ENCODE data around the gene GLE1. TPM values are rescaled to one million over a fixed set of nuclear protein-coding genes. Genes with fewer than 3 reads are reported as not detected.

The GLE1 gene
- 28.4 and 33.9 TPM in 2 replicates for total RNA-seq (2014; rRNA removed; shearing (Covaris generic))

- DNase-seq (ENCODE audit: low spot score), result peak; percentile 92
Observed at GRCh38 chr9:128504485-128505413, at the start of gene GLE1. TSS of gene GLE1 (plus strand) at chr9:128504719. CDS start at chr9:128504806, 87 bp downstream.

- no peak for DNase-seq (ENCODE audit: low spot score)
Observed at GRCh38 chr9:128454991-128455390, 49.5 kb upstream of the GLE1 start.

- DNase-seq (ENCODE audit: low spot score), result peak; percentile 97
Observed at GRCh38 chr9:128455849-128456612, 48.5 kb upstream of the GLE1 start, which contains the start of gene ODF2. TSS of gene ODF2 (plus strand) at chr9:128456006. CDS start at chr9:128456092, 86 bp downstream.

- peak; percentile 52 for DNase-seq (ENCODE audit: low spot score)
Observed at GRCh38 chr9:128456613-128457061, 47.9 kb upstream of the GLE1 start.

GRCh38 chr9:128457207-128457606 is 47.3 kb upstream of the GLE1 start:
- no peak for DNase-seq (ENCODE audit: low spot score)

GRCh38 chr9:128459011-128459410 is 45.5 kb upstream of the GLE1 start:
- DNase-seq (ENCODE audit: low spot score), result no peak

- DNase-seq (ENCODE audit: low spot score), result no peak
Observed at GRCh38 chr9:128469070-128469469, 35.4 kb upstream of the GLE1 start.

- no peak for DNase-seq (ENCODE audit: low spot score)
Observed at GRCh38 chr9:128470560-128470959, 34.0 kb upstream of the GLE1 start.

GRCh38 chr9:128473104-128473503 is 31.4 kb upstream of the GLE1 start:
- DNase-seq (ENCODE audit: low spot score), result no peak

- DNase-seq (ENCODE audit: low spot score), result no peak
Observed at GRCh38 chr9:128475867-128476266, 28.7 kb upstream of the GLE1 start.

GRCh38 chr9:128479262-128479661 is 25.3 kb upstream of the GLE1 start:
- no peak for DNase-seq (ENCODE audit: low spot score)

- no peak for DNase-seq (ENCODE audit: low spot score)
Observed at GRCh38 chr9:128481561-128481960, 23.0 kb upstream of the GLE1 start.

- DNase-seq (ENCODE audit: low spot score), result no peak
Observed at GRCh38 chr9:128482186-128482585, 22.3 kb upstream of the GLE1 start.

- no peak for DNase-seq (ENCODE audit: low spot score)
Observed at GRCh38 chr9:128484686-128485413, 19.7 kb upstream of the GLE1 start.

GRCh38 chr9:128485414-128485855 is 19.1 kb upstream of the GLE1 start:
- DNase-seq (ENCODE audit: low spot score), result no peak

GRCh38 chr9:128486201-128486600 is 18.3 kb upstream of the GLE1 start:
- DNase-seq (ENCODE audit: low spot score), result no peak

GRCh38 chr9:128493424-128493823 is 11.1 kb upstream of the GLE1 start:
- DNase-seq (ENCODE audit: low spot score), result no peak

- DNase-seq (ENCODE audit: low spot score), result no peak
Observed at GRCh38 chr9:128494108-128494745, 10.3 kb upstream of the GLE1 start.

GRCh38 chr9:128494746-128495129 is 9.8 kb upstream of the GLE1 start:
- no peak for DNase-seq (ENCODE audit: low spot score)

GRCh38 chr9:128495296-128495695 is 9.2 kb upstream of the GLE1 start:
- no peak for DNase-seq (ENCODE audit: low spot score)

GRCh38 chr9:128495804-128496417 is 8.6 kb upstream of the GLE1 start:
- peak; percentile 68 for DNase-seq (ENCODE audit: low spot score)
